Hematopoietic multipotent progenitor cell treated with erythropoietin and hydrocortisone succinate and interleukin-3 and kit ligand, for 17 days (in vitro differentiated cells): ENCODE data around the gene LRP1B.

Experiments used
- DNase-seq: peaks from one replicate; pipeline ENCODE4 v3.0.0-alpha.2; 2015; ENCODE audit warnings: low spot score

Gene LRP1B

DNA sequence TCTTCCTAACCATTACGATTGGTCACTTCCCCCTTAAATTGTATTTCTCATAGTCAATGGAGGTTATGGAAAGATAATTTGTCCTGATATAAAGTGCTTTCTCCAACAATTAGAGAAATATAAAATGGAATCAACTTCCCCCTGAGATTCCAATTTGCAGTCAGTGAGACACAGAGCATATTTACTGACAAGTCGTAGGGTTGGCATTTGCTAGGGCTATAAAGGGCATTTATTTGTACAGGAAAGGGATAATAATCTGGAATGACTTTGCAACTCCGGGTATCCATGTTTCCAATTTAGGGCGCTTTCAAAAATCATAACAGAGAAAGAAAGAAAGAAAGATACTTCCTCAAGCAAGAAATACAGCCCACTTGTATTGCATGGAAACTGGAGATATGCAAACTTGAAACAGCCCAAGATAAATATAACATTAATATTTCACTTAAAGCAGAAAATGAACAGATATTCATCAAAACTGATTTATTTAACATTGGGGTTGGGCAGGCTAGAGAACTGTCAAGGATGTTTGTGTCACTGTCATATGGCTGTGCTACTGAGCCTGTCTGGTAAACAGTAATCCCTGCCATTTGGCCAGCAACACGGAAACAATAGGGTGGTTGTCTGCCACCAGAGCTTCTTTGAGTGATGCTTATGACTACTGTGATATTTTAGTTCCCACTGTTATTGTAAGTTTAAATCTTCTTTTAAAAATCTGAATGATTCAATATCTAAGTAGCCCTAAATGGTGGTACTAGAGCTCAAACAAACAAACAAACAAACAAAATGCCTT, 621.8 kb downstream of the LRP1B start:
- no peak for DNase-seq

DNA sequence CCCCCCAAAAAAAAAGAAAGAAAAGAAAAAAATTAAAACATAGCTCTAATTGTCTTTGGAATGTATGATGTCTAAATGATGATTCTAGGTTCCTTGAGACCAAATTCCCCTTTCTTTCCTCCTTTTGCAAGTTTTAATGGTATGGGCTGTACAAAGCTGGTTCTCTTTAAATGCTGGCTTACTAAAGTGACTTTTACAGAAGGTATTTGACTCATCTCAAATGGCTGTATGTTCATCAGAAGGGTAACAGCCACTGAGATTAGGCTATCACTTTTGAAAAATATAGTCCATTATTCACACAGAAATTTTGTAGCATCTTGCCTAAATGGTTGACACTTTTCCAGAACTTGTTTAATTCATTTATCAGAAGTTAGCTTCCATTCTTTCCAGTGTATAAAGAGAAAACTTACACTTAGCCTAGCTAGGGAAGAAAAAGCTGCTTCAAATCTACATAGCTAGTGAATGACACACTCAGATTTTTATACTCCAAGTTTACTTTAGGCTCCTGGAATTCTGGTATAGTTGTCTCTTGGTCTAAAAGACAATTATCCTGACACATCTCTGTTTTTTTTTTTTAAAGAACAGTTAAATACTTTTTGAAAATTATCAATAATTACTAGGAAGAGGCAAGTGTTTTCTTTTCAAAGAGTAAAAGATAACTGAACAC, 622.6 kb downstream of the LRP1B start:
- no peak for DNase-seq

DNA sequence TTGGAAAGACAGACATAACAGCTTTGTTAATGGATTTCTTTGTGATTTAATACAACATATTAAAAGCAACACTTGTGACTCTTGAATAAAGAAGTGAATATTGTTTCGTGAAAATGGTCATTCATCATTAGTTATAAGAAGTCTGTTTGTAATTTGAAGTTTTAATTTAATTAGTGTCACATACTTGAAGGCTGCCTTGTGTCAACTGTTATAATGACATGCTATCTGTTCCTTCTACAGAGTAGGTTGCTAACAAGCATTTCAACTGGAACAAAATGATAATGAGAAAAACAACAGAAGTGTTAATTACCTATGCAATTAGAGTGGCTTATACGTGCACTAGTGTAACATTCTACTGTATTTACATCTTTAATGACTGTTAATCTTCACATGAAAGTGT, 624.7 kb downstream of the LRP1B start:
- DNase-seq = no peak

DNA sequence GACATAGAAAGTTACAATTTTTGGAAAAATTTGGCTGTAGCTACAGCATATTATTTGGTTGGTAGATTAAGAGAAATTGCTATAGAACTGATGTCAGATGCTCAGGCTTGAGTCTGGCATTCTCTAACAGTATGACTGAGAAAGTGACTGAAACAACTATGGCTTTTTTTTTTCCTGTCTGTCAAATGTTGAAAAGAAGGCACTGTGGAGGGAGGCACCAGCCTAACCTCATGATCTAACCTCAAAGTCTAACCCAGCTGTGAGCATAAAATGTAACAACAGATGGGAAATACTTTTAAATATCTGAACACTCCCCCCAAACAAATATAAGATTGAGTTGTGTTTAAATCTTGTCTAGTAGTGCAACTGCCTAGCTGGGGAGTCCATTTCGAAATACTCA, 629.1 kb downstream of the LRP1B start:
- no peak for DNase-seq

DNA sequence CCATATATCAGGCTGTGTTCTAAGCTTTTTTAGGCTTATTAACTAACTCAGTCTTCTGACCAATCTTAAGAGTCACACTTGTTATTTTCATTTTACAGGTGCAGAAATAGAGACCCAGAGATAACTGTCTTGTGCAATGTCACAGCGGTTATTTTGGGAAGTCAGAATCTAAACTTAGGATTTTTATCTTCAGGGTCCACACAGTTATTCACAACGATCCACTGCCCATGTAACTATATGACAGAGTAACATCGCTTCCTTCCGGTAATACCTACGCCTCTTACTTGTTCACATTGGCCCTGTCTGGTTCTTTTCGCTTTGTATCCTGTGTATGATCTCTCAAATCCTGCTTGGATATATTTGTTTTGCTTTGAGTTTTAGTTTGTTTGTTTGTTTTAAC, 631.7 kb downstream of the LRP1B start:
- DNase-seq = no peak

DNA sequence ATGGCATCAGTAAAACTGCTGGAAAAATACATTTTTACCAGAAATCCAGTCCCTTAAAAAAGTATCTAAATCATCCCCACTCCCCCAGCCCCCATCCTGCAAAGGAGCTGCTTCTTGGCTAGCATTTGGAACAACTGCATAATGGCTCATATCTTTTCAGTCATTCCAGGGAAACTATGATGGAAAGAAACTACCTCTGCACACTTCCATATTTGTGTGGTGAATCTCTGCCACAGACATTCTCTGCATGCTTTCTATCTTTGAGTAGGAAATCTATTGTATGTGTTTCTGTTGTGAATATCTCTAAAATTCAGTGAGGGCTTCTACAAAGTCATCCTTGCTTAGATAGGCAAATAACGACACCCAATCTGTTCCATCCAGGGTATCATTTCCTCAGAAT, 632.3 kb downstream of the LRP1B start:
- no peak for DNase-seq

DNA sequence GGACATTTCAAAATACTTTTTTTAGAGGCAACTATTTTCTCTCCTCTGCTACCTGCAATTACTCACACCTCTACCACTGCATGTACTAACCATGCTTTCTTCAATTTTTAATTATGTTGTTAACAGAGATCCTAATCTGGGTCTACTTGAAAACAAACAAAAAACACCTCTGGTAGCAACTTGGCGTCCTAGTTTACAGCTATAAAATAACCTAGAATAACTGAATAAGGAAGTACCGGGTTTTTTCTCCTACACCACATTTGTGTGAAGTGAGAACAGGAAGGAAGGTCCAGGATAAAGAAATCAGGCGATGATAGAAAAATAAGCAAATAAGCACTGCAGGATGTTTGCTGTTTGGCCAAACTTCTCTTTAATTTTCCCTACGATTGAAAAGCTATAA, 633.5 kb downstream of the LRP1B start:
- no peak for DNase-seq

DNA sequence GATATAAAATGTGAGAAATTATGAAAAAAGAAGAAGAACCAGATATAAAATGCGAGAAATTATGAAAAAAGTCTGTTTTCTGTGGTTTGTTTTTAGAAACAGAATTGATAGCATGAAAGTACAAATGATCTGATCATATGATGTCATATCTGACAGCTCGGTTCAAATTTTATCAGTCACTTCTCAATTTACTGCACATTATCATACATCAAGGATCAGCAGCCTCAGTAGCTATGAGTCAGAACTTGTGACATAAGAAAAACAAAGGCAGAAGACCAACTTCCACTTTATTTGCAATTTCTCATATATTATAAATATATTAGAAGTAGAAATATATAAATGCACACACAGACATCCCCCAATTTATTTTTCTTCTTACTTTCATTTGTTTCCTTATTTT, 634.0 kb downstream of the LRP1B start:
- DNase-seq = no peak

DNA sequence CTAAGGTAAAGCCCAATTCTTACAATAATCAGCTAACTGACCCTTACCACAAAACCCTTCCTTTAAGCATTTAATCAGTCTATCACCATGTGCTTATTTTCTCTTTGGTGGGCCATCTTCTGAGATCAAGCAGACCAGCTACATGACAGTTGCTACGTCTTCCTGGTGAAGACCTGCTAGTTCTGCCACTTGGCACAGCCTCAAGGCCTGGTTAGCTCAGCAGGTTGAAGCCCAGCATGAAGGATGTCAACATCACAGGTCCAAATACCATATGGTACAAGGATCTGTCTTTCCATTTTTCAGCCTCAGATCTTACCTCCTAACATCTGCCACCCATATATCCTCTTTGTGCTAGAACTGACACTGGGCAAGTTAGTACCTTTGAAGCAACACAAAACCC, 636.9 kb downstream of the LRP1B start:
- no peak for DNase-seq

DNA sequence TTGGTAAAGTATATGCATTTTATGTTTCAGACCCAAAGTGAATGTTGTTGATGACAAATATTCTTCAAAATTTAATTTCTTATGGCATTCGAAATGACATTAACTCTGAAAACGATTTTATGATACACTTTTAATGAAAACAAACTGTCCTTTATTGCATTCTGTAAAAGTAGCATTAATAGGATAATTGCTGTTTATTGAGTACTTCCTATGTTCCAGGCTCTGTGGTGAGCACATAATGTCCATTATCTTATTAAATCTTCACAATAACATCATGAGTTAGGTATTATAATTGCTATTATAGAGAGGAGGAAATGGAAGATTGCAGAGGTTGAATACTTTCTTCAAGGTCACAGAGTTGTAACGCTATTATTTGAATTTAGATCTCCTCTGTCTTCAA, 638.0 kb downstream of the LRP1B start:
- no peak for DNase-seq

DNA sequence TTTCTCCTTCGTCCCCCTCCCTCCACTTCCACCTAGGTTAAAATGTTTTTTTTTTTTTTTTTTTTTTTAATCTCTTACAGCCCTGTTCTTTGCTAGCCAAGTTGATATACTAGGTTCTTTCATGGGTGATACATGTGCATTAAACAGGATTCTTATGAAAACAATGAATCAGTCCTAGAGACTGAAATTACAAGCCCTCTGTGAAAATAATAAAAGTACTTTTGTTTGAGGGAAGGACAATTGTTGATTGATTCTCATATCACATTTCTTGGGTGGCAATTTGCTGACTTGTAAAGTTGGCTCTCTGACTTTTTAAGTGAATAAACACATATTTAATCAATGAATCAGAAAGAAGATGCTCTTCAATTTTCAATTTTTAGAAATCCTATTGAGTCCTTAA, 639.9 kb downstream of the LRP1B start:
- no peak for DNase-seq

DNA sequence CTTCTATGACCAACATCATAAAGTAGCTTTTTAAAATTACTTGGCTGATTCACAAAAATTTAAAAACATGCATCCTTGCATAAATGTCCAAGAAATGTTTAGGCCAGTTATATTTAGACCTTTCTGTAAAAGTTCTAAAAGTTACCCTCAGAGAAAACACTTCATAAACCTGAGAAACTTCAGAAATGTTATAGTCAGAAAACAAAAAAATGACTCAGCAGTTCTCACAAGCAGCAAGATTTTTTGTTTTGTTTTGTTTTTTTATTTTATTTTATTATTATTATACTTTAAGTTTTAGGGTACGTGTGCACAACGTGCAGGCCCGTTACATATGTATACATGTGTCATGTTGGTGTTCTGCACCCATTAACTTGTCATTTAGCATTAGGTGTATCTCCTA, 648.1 kb downstream of the LRP1B start:
- DNase-seq = no peak

DNA sequence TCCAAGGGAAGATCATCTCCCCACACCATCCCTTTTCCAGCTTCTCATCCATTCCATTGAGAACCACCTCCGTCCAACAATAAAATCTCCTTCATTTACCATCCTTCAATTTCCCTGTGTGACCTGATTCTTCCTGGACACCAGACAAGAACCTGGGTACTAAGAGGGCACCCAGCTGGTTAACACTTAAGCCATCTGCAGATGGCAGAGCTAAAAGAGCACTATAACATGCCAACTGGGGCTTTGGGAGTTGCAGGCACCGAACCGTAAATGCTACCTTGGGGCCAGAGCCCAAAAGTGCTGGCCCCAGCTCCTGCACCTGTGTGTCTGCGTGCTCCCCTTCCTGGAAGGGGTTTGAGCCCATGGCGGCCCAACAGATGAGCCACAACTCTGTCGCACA, 655.0 kb downstream of the LRP1B start:
- DNase-seq = no peak

DNA sequence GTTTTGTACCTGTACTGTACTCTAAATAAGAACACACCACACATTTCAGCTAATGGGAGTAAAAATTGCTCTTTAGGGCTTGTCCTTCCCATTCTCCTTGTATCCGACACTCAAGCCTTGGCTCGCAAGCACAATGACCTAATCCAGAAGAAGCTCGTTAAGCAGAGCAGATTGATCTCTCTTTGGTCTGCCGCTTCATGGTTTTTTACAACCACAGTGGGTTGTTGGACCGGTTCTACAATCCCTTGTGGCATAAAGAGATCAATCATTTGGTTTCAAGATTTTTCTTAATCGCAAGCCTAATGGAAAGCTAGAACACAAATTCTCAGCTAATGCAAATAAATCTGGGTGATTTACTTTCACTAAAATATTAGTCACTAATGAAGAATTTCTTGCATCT, 662.1 kb downstream of the LRP1B start:
- DNase-seq = no peak

DNA sequence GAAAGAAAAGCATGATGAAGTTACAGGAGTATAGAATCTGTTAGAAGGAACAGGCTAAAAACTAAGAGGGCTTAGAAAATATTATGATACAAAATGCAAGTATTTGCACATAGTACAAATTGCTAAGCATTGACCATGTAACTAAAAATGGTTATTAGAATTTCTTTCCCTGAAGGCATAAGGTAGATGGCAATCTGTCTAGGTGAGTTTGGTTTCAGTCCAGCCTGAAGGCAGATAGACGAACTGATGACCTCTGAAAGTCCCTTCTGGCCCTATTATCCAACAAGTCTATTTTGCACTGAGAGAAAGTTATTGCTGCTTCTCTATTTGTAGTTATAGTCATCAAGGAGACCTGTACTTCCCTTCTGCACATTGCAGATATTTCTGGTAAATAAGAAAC, 663.5 kb downstream of the LRP1B start:
- DNase-seq = no peak

DNA sequence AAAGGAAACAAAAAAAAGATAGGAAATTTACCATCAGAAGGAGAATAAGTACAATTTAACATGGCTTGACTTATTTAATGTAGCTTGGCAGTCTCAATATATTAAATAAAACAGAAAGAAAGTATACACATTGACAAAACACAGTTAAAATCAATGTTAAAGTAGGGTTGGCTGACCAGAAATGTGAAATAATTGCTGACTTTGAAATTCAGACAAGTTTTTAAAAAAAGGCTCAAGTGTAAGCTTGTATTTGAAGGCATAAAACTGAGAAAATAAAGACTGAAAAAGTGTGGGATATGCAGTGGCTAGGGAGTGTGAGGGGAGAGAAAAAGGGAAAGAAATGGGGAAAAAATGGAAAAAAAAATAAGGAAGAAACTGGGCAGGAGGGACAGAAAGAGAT, 665.8 kb downstream of the LRP1B start:
- DNase-seq = no peak

DNA sequence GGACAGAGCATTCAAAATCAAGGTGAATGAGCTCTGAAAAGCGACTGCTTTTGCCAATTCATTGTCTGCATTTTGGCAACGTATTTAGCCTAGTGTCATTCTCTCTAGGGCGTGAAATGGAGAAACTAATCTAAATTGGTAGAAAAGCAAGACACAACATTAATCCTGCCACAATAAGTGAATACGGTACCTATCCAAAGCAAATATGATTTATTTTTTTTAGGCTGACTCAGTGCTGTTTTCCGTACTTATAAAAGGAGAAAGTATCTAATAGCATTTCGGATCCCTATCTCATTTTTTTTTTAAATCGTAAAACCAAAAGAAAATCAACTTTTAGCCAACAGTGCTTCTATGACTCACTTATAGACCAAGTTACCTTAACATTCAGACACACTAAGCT, 672.5 kb downstream of the LRP1B start:
- DNase-seq = no peak

DNA sequence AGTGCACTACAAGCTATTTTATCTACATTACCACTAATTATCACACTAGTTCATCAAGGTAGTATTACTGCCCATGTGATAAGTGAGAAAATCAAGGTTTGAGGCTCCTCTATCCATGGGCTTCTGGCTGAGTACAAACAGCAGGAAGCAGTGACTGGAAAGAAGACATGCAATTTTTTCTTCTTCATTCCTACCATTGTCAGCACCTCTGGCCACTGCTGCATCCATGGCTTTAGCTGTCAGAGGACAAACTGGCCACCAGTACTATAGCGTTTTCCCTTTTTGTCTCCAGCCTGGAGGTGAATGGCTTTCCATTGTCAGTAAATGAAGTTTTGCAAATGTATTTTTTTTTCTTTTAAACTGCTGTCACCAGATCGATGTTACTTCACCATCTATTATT, 674.9 kb downstream of the LRP1B start:
- no peak for DNase-seq

DNA sequence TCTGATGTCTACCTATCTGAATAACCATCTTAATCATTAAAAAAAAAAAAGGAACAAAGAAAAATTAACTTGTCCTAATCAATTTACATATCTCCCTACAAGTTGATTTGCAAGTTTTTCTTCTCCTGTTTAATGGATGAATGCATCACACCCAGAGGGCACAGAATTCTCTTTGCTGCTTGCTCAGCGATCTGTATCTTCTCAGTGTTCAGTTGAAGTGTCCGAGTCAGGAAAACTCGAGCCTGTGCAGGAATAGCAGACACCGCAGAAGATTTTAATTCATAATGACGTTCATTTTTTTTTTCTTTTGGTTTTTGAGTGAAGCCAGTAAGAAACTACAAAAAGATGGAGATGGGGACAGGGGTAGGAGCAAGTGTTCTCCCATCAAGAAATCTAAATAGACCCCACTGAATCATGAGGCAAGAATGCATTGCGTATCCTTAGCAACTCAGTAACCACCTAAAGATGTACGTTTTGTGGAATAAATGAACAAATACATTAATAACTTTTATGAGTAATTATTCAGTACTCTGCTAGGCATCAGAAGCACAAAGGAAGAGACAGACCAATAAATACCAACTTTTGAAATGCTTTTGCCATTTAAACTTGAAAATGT, 675.5 kb downstream of the LRP1B start:
- no peak for DNase-seq

DNA sequence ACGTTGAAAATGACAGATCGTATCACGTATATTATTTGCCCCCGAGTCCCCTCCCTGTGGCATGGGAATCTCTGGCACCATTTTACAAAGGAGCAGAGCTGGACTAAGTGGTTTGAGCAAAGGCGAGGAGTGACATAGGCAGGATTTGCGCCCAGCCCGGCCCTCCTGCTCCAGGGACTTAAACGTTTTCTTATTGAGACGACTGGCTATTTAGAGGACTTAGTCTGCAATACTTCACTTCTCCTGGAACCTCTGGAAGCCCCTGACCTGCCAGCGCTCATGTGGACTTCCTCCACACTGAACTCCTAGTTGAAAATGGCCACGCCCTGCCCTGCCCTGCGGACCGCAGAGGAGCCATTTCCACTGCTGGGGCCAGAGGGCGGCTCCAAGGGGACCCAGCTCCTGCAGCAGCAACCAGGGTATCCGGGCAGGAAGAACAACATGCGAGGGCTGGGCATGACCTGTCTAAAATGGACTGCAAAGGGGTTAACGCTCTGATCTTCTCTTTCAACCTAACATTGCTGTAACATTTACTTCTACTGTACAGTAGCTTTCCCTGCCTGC, 690.7 kb downstream of the LRP1B start:
- DNase-seq = no peak

DNA sequence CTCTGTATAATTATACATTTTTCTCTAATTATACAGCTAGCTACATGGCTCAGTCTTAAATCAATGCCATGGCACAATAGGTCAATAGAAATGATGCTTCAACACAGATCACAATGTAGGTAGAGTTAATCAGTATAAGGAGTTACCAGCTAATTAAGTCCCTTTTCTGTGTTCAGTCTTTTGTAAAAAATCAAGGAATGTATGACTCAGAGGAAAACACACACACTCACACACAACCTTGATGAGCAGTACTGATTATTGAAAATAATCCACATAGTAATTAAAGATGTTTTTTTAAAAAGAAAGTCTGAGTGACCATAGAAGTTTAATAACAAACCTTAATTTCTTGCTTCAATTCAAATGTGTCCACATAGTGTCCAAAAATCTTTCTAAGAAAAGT, 691.3 kb downstream of the LRP1B start:
- no peak for DNase-seq

DNA sequence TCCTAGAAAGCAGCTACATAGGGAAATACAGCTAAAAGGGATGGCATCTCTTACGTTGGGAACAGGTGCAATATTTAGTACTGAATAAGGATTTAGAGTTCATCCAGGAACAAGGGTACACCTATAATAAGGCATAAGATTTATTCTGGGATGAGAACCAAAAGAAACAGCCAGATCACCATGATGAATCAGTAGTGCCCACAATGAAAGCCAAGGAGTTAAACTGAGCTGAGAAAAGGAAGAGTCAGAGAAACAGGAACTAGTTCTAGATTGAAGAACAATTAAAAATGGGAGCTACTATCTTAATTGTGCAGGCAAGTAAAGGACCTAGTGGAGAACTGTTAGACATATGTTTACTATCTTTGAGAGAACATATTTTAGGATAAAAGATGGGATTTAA, 692.3 kb downstream of the LRP1B start:
- no peak for DNase-seq

DNA sequence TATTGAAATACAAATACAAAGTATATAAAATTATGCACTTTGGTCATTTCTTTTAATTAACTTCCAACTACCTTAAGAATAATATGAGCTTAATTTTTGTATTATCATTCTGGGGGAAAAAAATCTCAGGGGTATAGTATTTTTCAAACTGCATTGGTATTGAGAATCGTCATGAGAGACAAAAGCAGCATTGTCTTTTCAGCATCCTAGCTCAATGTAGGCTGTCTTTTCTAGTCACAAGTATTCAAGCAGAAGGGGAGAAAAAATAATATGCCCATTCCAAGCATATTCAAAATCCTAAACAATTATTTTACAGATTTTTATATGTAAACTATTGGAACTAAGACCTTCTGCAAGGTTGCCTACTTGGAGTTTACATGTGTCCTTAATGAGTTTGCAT, 693.3 kb downstream of the LRP1B start:
- no peak for DNase-seq
